ENCODE measurements around the gene DCC. TPM values are rescaled to one million over a fixed set of nuclear protein-coding genes. Genes with fewer than 3 reads are reported as not detected.

Gene DCC
- total RNA-seq, 1 donor from 2014 or later: 1.0 TPM

- no peak for DNase-seq (ENCODE audit: low spot score in 2 of 2, unreplicated experiment in 2 of 2)
- Mint-ChIP-seq H3K4me3 (no peak overlapping the region), H3K4me1 (peaks cover 14% of the 10 kb centered on the region), H3K9me3 (no peaks in the 10 kb centered on the region), H3K27me3 (ENCODE audit: low read depth) (no peaks in the 10 kb centered on the region), H3K36me3 (no peaks in the 10 kb centered on the region), H3K27ac (no peak overlapping the region)
- TF ChIP-seq CTCF (IDR thresholded peaks at IDR 0.05; ENCODE audit: unreplicated experiment): no peak
Measured at GRCh38 chr18:52748343-52748742, 408.3 kb downstream of the DCC start.

GRCh38 chr18:52749542-52749941 lies 409.5 kb downstream of the DCC start:
- Mint-ChIP-seq H3K36me3 (no peaks in the 10 kb centered on the region), H3K27me3 (ENCODE audit: low read depth) (no peaks in the 10 kb centered on the region), H3K9me3 (no peaks in the 10 kb centered on the region), H3K27ac (no peak overlapping the region), H3K4me3 (no peak overlapping the region), H3K4me1 (peaks cover 9% of the 10 kb centered on the region)
- no peak for DNase-seq (ENCODE audit: low spot score in 2 of 2, unreplicated experiment in 2 of 2)
- TF ChIP-seq CTCF (IDR thresholded peaks at IDR 0.05; ENCODE audit: unreplicated experiment): no peak

- TF ChIP-seq CTCF (IDR thresholded peaks at IDR 0.05; ENCODE audit: unreplicated experiment): no peak
- no peak for DNase-seq (ENCODE audit: low spot score in 2 of 2, unreplicated experiment in 2 of 2)
- H3K27ac Mint-ChIP-seq: no peak overlapping the region
- no peaks in the 10 kb centered on the region for H3K36me3 Mint-ChIP-seq
- peaks cover 9% of the 10 kb centered on the region for H3K4me1 Mint-ChIP-seq
- H3K4me3 Mint-ChIP-seq: no peak overlapping the region
- H3K9me3 Mint-ChIP-seq: no peaks in the 10 kb centered on the region
- no peaks in the 10 kb centered on the region for H3K27me3 Mint-ChIP-seq (ENCODE audit: low read depth)
Measured at GRCh38 chr18:52750995-52751394, 411.0 kb downstream of the DCC start.

- peaks cover 18% of the 10 kb centered on the region for H3K9me3 Mint-ChIP-seq
- peaks cover 5% of the 10 kb centered on the region for H3K4me1 Mint-ChIP-seq
- no peak for DNase-seq (ENCODE audit: low spot score in 2 of 2, unreplicated experiment in 2 of 2)
- no peak for TF ChIP-seq CTCF (IDR thresholded peaks at IDR 0.05; ENCODE audit: unreplicated experiment)
- no peak overlapping the region for H3K4me3 Mint-ChIP-seq
- H3K36me3 Mint-ChIP-seq: no peaks in the 10 kb centered on the region
- no peak overlapping the region for H3K27ac Mint-ChIP-seq
- no peaks in the 10 kb centered on the region for H3K27me3 Mint-ChIP-seq (ENCODE audit: low read depth)
Measured at GRCh38 chr18:52764316-52764715, 424.3 kb downstream of the DCC start.

GRCh38 chr18:52766002-52766545 lies 426.1 kb downstream of the DCC start:
- H3K36me3 Mint-ChIP-seq: no peaks in the 10 kb centered on the region
- peaks cover 2% of the 10 kb centered on the region for H3K27me3 Mint-ChIP-seq (ENCODE audit: low read depth)
- H3K27ac Mint-ChIP-seq: no peak overlapping the region
- DNase-seq (ENCODE audit: low spot score in 2 of 2, unreplicated experiment in 2 of 2): no peak
- no peak overlapping the region for H3K4me3 Mint-ChIP-seq
- peaks cover 5% of the 10 kb centered on the region for H3K4me1 Mint-ChIP-seq
- peaks cover 7% of the 10 kb centered on the region for H3K9me3 Mint-ChIP-seq
- TF ChIP-seq CTCF (IDR thresholded peaks at IDR 0.05; ENCODE audit: unreplicated experiment): no peak

GRCh38 chr18:52781113-52781512 lies 441.1 kb downstream of the DCC start:
- Mint-ChIP-seq H3K27ac (no peak overlapping the region), H3K4me3 (no peak overlapping the region)

More at GRCh38 chr18:52781113-52781512, 441.1 kb downstream of the DCC start:
- no peaks in the 10 kb centered on the region for H3K36me3 Mint-ChIP-seq
- peaks cover 3% of the 10 kb centered on the region for H3K27me3 Mint-ChIP-seq (ENCODE audit: low read depth)
- H3K4me1 Mint-ChIP-seq: no peaks in the 10 kb centered on the region
- H3K9me3 Mint-ChIP-seq: peaks cover 7% of the 10 kb centered on the region
- DNase-seq (ENCODE audit: low spot score in 2 of 2, unreplicated experiment in 2 of 2): no peak
- no peak for TF ChIP-seq CTCF (IDR thresholded peaks at IDR 0.05; ENCODE audit: unreplicated experiment)
